Duodenal mucosa (tissue), 2 donors: Measurements from ENCODE around the gene ZFP30.

Experiments
- H3K27ac ChIP-seq: one replicate; pipeline ENCODE4 v1.7.0; 2013; ENCODE audit warnings: low read depth, low read length
- H3K27me3 ChIP-seq, 2 donors: one replicate each; pipeline ENCODE4 v1.7.0; 2013; ENCODE audit warnings: low read length in 2 of 2, control low read depth in 1 of 2; ENCODE audit not compliant: insufficient read depth in 2 of 2, control insufficient read depth in 1 of 2
- H3K36me3 ChIP-seq, 2 donors: one replicate each; pipeline ENCODE4 v1.7.0; 2013; ENCODE audit warnings: low read length in 2 of 2, control low read depth in 1 of 2; ENCODE audit not compliant: insufficient read depth in 2 of 2, control insufficient read depth in 1 of 2
- H3K4me1 ChIP-seq, 2 donors: one replicate each; pipeline ENCODE4 v1.7.0; 2013; ENCODE audit warnings: low read length in 2 of 2, control low read depth in 1 of 2; ENCODE audit not compliant: insufficient read depth in 2 of 2, control insufficient read depth in 1 of 2
- H3K4me3 ChIP-seq, 2 donors: one replicate each; pipeline ENCODE4 v1.7.0; 2013; ENCODE audit warnings: low read length in 2 of 2, low read depth in 1 of 2
- H3K9ac ChIP-seq, 2 donors: one replicate each; pipeline ENCODE4 v1.7.0; 2013; ENCODE audit warnings: low read length in 2 of 2, low read depth in 1 of 2
- H3K9me3 ChIP-seq, 2 donors: one replicate each; pipeline ENCODE4 v1.7.0; 2013; ENCODE audit warnings: low read length in 2 of 2, control low read depth in 1 of 2; ENCODE audit not compliant: control insufficient read depth in 1 of 2

The ZFP30 gene

DNA sequence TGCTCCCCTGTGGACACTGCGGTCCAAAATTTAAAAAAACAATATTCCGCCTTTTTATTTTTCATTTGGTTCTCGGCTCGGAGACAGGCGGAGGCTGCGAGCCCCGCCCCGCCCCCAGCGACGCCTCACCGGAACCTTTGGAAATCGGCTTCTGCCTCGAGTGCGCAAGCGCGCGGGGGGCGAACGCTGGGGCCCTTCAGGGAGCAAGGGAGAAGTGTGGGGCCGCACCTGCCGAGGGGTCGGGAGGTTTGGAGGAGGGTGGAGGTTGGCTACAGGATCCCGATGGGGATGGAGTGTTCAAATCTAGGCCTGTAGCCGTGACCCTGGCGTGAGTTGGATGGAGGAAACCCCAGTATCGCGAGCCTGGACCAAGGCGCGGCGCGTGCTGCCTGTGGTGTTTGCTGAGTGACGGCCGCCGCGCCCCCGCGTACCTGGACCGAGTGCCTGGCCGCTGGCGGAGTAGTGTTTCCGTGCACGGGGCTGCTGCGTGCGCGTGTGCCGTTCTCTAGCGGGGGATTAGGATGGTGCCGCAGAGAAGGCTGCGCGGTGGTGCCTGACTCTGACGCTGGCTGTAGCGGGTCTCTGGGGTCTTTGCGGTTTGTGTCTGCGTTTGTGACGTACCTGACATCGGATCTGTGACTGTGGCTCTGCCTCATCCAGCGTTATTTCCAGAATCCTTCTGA, 565 bp upstream of the ZFP30 start:
- Histone ChIP-seq H3K9me3 (peaks cover 0 to 3% of the 10 kb centered on the region in 2 donors), H3K36me3 (no peaks in the 10 kb centered on the region), H3K9ac (peak overlapping the region; percentile 62 to 82), H3K4me3 (peak overlapping the region; percentile 82 to 83), H3K27ac (peak overlapping the region; percentile 59), H3K27me3 (no peaks in the 10 kb centered on the region), H3K4me1 (peaks cover 11 to 15% of the 10 kb centered on the region in 2 donors)

DNA sequence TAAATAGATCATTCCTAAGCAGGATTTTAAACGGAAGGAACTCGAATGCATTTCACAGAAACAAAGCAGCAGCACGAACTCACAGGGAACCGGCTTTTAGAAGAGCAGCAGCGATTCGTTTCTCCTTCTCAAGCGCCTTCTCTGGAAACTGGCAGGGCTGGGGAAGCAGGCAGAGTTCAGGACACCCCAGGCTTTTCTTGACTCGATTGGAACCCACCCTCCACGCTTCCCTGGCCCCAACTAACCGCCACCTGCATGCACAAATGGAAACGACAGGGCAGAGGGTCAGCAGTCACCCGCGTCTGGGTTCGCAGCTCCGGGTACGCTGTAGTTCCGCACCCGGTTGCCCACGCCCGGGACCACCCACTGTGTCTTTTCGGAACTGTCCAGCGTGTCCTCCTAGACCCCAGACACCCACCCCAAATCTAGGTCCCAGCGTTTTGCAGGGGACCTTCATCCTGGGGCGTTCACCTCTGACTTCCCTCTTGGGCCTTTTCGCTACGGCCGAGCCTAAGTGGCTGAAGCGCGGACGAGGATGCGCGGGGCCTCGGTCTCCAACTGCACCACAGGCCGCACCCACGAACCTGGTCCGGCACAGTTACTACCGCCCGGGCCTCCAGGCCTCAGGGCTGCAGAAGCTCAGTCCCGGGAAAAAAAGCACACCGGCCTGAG, 500 bp downstream of the ZFP30 start:
- Histone ChIP-seq H3K4me3 (peak overlapping the region; percentile 82 to 83), H3K9ac (peak overlapping the region; percentile 59 to 62), H3K36me3 (no peaks in the 10 kb centered on the region), H3K9me3 (no peaks in the 10 kb centered on the region), H3K4me1 (peaks cover 11 to 15% of the 10 kb centered on the region in 2 donors), H3K27ac (peak overlapping the region; percentile 59), H3K27me3 (no peaks in the 10 kb centered on the region)

DNA sequence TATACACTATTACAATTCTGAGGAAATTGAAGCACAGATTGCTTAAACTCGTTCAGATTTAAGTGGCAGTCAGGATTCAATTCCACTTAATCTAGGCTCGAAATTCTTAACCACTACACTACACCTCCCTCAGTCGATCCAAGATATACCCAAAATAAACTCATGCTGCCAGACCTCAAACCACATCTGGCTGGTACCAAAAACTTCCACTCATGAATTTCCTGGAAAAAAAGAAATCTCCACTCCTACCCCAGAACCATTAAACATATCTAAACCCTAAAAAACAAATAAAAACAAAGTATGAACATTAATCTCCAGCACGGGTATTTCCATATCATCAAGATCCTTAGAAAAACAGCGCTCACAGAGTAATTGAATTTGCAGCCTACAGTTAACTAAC, 1.1 kb downstream of the ZFP30 start:
- peaks cover 11 to 15% of the 10 kb centered on the region in 2 donors for H3K4me1 ChIP-seq
- H3K27ac ChIP-seq: no peak overlapping the region
- H3K36me3 ChIP-seq: no peaks in the 10 kb centered on the region
- H3K4me3 ChIP-seq: peak overlapping the region; percentile 82 to 83
- peak overlapping the region; percentile 59 to 62 for H3K9ac ChIP-seq
- no peaks in the 10 kb centered on the region for H3K9me3 ChIP-seq
- H3K27me3 ChIP-seq: no peaks in the 10 kb centered on the region

DNA sequence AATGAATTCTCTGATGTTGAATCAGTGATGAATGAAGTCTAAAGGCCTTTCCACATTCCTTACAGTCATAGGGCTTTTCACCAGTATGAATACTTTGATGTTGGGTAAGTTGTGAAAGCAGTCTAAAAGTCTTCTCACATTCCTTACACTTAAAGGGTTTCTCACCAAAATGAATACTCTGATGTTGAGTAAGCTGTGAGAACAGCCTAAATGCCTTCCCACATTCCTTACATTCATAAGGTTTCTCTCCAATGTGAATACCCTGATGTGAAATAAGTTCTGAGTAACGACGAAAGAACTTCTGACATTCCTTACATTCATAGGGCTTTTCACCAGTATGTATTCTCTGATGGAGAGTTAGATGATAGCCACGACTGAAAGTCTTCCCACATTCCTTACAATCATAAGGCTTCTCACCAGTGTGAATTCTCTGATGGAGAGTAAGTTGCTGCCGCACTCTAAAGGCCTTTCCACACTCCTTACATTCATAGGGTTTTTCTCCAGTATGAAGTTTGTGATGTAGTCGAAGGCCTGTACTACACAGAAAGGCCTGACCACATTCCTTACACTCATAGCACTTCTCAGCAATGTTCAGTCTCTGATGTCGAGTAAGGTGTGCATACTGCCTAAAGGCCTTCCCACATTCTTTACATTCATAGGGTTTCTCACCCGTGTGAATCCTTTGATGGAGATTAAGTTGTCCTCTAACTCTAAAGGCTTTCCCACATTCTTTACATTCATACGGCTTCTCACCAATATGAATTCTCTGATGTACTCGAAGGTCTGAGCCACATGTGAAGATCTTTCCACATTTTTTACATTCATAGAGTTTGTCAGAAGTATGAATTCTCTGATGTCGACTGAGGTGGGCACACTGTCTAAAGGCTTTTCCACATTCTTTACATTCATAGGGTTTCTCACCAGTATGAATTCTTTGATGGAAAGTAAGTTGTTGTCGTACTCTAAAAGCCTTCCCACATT, 19.9 kb downstream of the ZFP30 start:
- Histone ChIP-seq H3K9me3 (peaks cover 63 to 70% of the 10 kb centered on the region in 2 donors), H3K36me3 (peaks cover 31 to 34% of the 10 kb centered on the region in 2 donors), H3K4me1 (no peaks in the 10 kb centered on the region), H3K9ac (no peak overlapping the region), H3K27me3 (no peaks in the 10 kb centered on the region), H3K27ac (no peak overlapping the region), H3K4me3 (peak overlapping the region; percentile 10 to 12)

DNA sequence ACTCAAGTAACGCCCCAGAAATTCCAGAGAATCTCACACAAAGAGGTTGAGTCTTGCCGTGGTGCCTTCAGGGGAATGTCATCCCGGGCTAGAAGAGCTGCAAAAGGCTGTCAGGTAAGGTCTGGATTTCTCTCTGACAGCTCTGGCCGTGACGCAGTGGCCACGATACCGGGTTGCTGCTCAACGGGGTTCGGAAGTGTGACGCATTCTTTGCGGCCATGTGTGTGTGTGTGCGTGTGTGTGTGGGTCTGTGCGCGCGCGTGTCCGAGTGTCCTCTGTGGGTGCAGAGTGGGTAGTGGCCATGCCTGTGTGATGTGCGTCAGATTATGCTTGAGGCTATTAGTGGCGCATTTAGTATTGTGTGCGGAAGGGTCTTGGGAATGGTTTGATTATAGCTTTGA, 60.3 kb downstream of the ZFP30 start:
- Histone ChIP-seq H3K27me3 (no peaks in the 10 kb centered on the region), H3K4me1 (peaks cover 5 to 10% of the 10 kb centered on the region in 2 donors), H3K36me3 (peaks cover 6 to 9% of the 10 kb centered on the region in 2 donors), H3K9me3 (peaks cover 11 to 13% of the 10 kb centered on the region in 2 donors), H3K27ac (peak overlapping the region; percentile 83), H3K9ac (peak overlapping the region; percentile 84 to 86), H3K4me3 (peak overlapping the region; percentile 95 to 96)

DNA sequence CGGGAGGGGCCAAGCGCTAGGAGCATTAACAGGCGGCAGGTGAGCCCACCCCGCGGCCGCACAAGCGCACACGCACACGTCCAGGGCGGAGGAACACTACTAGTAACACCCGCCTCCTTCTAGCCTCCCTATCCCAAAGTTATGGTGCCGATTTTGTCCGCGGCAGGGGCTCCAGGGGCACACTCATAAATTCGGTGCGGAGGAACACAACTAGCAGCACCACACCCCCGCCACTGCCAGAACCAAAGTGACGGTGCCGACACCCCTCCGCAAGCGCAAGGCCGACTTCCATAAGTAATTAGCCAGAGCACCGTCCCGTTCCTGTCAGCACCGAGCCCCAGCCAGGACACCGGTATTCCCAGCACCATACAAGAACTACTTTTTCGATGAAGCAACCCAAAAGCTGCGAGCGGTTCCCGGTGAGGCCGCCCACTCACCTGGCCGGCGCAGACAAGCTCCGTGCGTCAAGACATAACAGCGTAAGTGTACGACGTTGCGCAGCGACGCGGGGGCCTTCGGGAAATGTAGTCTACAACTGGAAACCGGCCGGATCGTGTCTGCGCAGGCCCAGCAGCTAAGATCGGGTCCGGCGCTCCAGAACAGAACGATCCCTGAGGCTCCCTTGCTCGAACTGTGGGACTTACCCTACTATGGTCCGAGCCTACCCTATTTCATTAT, 60.8 kb downstream of the ZFP30 start, which contains the start of the genes ZNF540 and ZNF571:
Gene ZNF540, plus strand, starts transcription at position 573 of the 678 bp plus-strand sequence. CDS start 3,572 bp downstream, outside the sequence.
Gene ZNF571, minus strand, starts transcription at position 489 of the 678 bp plus-strand sequence. CDS start 8,116 bp downstream, outside the sequence.
- Histone ChIP-seq H3K9me3 (peaks cover 11 to 13% of the 10 kb centered on the region in 2 donors), H3K27me3 (no peaks in the 10 kb centered on the region), H3K4me1 (peaks cover 5 to 10% of the 10 kb centered on the region in 2 donors), H3K36me3 (peaks cover under 1 to 5% of the 10 kb centered on the region in 2 donors), H3K9ac (peak within 1 kb of the TSS; percentile 84 to 86), H3K27ac (peak within 1 kb of the TSS; percentile 83), H3K4me3 (peak within 1 kb of the TSS; percentile 95 to 96)

DNA sequence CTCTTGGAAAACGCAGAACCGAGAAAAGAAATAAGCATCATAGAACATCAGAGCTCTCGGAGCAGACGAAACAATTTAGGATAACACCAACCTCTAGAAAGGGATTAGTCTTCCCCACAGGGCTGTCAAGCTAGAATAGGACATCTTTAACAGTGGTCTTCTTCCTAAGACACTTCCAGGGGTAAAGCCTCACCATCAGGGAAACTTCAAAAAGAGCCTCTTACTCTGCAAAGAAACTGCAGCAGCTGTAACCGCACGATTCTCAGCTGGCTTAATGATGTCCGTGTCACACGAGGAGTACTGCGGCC, 61.3 kb downstream of the ZFP30 start:
- peak overlapping the region; percentile 84 to 86 for H3K9ac ChIP-seq
- H3K27ac ChIP-seq: no peak overlapping the region
- H3K36me3 ChIP-seq: peaks cover 0 to 3% of the 10 kb centered on the region in 2 donors

DNA sequence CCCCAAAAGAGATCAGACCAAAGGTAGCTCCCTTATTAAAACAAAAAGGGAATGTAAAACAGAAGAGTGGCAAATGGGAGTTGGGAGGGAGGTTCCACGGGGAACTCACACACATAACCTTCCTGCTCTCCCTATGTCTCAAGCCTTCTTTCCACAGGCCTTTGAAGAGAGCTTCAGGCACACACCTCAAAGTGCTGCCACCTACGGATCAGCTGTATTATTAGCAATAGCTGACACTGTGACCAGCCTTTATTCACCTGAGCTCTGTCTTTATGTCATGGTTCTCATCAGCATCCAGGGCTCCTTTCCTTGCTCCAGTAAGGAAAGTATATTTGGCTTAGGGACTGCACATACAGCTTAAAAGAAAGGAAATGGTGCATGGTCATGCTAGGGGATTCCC, 71.9 kb downstream of the ZFP30 start:
- Histone ChIP-seq H3K4me3 (peak overlapping the region in 1 of 2 donors; percentile 38), H3K9me3 (peaks cover 60 to 85% of the 10 kb centered on the region in 2 donors), H3K27ac (no peak overlapping the region), H3K9ac (no peak overlapping the region), H3K4me1 (no peaks in the 10 kb centered on the region), H3K27me3 (no peaks in the 10 kb centered on the region), H3K36me3 (peaks cover 56 to 64% of the 10 kb centered on the region in 2 donors)

More for the DNA sequence above, 61.3 kb downstream of the ZFP30 start:
- Histone ChIP-seq H3K4me3 (peak overlapping the region; percentile 95 to 96), H3K27me3 (no peaks in the 10 kb centered on the region), H3K4me1 (peaks cover 5 to 10% of the 10 kb centered on the region in 2 donors), H3K9me3 (peaks cover 11 to 13% of the 10 kb centered on the region in 2 donors)

DNA sequence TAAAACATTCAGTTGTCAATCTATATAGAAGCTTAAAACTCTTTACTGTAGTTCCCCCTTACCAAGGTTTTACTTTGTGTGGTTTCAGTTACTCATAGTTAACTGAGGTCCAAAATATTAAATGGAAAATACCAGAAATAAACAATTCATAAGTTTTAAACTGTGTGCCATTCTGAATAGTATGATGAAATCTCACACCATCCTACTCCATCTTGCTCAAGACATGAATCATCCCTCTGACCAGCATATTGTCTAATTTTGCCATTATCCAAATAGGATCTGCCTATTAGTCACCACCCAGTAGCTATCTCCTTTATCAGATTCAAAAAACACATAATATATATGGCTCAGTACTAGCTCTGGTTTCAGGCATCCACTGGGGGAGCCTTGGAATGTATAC, 83.1 kb downstream of the ZFP30 start:
- H3K4me1 ChIP-seq: no peaks in the 10 kb centered on the region
- H3K27ac ChIP-seq: no peak overlapping the region
- H3K9me3 ChIP-seq: peaks cover 46 to 71% of the 10 kb centered on the region in 2 donors
- no peak overlapping the region for H3K4me3 ChIP-seq
- no peak overlapping the region for H3K9ac ChIP-seq
- H3K27me3 ChIP-seq: no peaks in the 10 kb centered on the region
- H3K36me3 ChIP-seq: peaks cover 13 to 17% of the 10 kb centered on the region in 2 donors
